HG03565 (cell line): Measurements from ENCODE around the gene PLEKHA5.

Source experiments
- ATAC-seq: cut with Tn5 transposase; IDR thresholded peaks from one replicate; pipeline ENCODE4 v1.9.1; 2021; ENCODE audit warnings: mild to moderate bottlenecking, moderate library complexity; ENCODE audit not compliant: unreplicated experiment

Gene PLEKHA5

DNA sequence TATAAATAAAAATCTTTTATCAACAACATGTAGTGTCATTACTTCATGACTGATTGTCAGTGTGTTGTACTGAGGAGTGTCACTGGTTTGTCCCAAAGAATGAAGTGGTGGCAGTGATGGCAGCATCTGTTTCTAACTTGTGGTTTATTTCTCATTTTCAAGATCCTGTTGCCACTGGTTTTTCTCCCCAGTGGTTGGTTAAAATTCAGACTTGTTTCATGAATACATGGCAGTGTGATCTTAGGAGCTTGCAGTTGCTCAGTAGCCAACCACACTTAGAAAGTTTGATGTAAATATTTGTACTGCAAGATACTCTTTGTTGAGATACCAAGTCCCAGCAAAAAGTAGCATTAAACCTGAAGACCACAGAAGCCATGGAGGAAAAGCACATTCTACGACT is 69.8 kb downstream of the PLEKHA5 start:
- ATAC-seq: no peak

GRCh38 chr12:19200261-19200660 is 70.7 kb downstream of the PLEKHA5 start:
- ATAC-seq: no peak

- ATAC-seq: no peak
Measured at GRCh38 chr12:19201661-19202060, 72.1 kb downstream of the PLEKHA5 start.

DNA sequence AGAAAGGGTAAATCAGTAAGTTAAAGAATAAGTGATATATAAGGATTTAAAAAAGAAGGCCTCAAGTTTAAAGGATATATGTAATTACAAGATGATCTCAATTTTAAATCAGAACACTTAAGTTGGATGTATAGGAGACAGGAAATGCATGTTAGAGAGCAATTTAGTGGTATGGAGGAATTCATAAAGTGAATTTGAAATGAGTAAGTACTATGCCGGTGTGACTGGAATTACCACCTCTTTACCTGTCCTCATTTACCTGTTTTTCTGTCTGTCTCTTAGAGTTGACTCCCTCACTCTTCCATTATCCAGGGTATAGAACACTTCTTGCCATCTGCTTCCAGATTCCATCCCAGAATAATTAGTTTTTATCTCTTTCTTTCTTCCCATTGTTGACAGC is 73.5 kb downstream of the PLEKHA5 start:
- no peak for ATAC-seq

DNA sequence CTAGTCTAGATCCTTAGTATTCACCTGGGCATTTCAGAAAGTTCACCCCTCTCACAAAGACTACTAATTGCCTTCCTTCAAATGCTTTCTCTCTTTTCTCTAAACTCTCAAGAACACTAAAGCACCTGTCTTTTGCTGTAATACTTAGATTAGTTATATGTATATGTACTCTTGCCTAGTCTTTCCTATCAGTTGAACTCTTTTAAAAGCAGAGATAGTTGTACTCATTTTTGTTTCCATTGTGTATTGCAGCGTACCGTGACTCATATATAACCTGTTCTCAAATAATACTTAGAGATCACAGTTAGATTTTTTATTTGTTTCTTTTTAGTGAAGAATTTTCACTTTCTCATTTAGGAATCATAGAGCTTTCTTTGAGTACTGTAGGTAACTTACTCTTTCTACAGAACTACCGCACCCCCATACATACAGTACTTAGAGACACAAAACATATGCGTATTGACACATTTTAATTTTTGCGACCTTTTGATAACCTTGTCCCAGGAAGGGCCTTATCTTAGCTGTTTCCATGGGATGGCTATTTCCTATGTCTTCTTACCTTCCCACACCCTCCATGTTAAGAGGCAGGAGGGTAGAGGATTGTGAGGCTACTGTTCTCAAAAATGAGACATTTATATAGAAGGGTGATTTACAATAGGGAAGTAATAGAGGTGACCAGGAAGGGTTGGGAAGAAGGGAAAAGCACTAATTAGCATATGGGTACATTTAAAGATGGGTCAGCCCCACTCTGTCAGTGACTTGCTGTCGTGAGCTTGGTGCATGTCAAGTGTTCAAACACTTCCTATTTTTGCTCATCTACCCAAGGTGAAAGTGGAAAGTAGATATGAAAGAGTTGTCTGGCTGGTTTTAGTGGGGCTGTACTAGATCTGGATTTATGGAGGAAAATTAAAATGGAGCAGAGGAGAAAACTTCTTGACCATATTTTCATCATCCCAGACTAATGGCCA is 74.3 kb downstream of the PLEKHA5 start:
- no peak for ATAC-seq

DNA sequence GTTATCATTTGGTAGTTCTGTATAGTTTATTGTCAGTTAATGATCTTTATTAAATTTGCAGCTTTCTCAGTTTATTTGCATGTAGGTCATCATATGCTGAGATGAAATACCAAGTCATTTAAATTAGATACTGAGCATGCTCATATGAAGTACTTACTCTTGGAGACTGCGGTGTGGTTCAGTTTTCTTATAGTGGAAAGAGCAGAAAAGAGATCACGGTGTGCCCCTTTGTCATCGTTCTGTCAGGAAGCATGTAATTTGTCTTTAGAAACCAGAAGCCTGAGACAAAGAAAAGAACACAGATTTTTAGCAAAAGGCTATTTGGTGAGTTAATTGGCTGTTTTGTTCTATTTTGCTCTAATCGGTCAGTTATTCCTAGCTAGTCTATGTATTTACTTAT is 75.6 kb downstream of the PLEKHA5 start:
- no peak for ATAC-seq

DNA sequence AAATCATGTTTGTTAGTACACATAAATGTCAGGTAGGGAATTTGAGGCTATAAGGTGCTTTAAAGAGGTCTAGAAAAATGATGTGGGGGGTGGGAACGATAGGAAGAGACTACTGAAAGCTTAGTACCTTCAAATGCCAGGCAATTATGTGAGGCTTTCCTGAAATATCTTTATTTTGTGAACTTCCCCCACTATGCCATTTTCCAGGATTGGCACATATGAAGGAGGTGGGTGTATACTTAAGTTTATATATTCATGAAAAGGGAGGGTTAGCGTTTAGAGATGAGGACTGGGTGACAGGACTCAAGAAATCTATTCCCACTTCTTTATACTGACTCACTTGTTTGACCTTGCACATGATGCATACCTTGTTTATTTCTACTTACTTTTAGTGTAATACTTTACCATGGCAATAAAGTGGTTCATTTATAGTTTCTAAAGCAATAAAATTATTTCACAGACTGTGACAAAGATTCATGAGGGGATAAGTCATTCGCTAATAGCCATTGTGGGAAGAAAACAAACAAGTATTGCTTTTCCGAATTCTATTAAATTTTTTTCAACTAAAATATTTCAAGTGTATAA is 77.1 kb downstream of the PLEKHA5 start:
- ATAC-seq: no peak

DNA sequence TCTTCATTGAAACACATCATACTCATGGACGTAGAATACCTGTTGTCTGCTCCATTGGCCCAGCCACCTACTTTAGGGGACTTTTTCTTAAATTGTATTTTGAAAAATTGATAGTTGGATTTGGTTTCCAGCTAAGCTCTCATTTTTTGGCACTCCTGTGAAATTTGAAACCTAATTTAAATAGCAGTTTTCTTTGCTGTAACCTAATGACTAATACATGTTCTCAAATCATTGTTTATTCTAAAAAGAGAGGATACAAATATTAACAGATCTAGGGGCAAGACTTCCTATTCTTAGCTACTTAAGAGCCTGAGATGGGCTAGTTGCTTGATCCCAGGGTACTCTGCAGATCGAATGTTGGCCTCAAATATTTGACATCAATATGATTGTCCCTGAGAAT is 78.9 kb downstream of the PLEKHA5 start:
- ATAC-seq: no peak

GRCh38 chr12:19209661-19210060 is 80.1 kb downstream of the PLEKHA5 start:
- ATAC-seq: no peak

DNA sequence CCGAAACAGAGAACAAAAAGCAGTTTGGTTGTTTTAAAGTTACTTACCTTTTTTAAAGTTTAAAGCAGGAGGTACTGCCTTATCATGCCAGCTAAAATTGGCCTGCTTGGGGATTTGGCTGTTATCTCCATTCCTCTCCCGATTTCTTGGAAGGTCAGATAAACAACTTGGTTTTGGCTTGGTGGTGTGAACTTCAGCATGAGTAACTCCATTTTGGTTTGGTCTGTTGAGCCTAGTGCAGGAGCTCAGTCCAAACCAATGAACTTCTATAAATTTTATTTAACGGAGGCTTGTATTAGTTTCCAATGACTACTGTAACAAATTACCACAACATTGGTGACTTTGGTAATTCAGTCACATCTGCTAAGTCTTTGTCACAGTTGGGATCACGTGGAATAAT is 82.3 kb downstream of the PLEKHA5 start:
- ATAC-seq: no peak

DNA sequence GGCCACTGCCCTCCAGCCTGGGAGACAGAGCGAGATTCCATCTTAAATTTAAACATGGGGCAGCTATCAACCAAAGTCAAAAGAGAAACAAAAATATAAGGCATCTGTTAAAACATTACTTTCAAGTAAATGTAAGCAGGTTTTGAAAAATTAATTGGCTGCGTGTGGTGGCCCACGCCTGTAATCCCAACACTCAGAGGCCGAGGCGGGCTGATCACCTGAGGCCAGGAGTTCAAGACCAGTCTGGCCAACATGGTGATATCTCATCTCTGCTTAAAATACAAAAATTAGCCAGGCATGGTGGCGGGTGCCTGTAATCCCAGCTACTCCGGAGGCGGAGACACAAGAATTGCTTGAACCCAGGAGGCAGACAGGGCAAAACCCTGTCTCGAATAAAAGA is 82.7 kb downstream of the PLEKHA5 start:
- no peak for ATAC-seq

- no peak for ATAC-seq
Measured at GRCh38 chr12:19214020-19214419, 84.5 kb downstream of the PLEKHA5 start.

DNA sequence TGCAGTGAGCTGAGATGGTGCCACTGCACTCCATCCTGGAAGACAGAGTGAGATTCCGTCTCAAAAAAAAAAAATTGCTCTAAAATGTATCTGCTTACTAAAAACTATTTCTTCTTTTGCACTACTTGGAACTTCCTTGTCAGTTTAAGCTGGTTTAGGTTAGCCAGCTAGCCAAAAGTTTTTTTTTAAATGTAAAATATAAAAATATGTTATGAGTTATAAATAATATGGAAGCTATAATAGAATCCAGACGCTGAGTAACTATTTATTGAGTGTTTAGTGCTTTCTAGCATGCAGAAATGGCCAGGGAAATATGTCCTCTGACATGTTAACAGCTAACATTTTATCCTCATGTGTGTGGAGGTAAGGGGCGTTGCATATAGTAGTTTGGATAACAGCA is 85.6 kb downstream of the PLEKHA5 start:
- no peak for ATAC-seq

- ATAC-seq: no peak
Measured at GRCh38 chr12:19217446-19217845, 87.9 kb downstream of the PLEKHA5 start.

DNA sequence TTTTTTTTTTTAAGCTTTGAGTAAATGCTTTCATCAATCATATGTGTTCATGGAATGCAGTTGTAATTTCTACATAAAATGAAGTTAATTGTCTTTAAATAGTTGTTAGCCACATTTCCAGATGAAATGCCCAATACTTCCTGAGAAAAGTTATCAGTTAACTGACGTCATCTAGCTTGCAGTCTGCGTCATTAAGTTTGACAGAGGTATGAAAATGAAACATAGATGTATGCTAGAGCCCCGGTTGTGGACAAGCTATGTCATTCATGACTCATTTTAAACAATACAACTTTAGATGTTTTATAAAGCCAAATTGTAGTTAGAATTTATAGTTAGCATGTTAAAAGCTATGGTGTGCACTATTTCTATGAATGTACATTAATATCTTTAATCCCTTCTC is 90.7 kb downstream of the PLEKHA5 start:
- no peak for ATAC-seq

- ATAC-seq: no peak
Measured at GRCh38 chr12:19220852-19221466, 91.4 kb downstream of the PLEKHA5 start.

DNA sequence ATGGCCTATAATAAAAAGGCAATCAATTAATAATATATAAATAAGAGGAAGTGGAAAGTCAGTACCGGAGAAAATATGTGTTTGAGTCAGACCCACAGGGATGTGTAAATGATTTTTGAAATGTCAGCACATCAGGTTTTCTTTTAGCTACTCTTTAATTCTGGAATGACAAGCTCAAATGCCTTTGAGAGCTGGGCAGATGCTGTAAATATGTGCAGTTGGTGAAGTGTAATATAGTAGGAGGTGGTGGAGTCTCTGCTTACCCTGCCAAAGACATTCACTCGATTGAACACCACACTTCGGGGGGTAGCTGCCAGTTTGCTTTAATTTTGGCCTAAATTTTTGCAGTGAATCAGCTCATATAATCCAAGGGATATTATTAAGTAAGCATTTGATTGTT is 93.0 kb downstream of the PLEKHA5 start:
- no peak for ATAC-seq

DNA sequence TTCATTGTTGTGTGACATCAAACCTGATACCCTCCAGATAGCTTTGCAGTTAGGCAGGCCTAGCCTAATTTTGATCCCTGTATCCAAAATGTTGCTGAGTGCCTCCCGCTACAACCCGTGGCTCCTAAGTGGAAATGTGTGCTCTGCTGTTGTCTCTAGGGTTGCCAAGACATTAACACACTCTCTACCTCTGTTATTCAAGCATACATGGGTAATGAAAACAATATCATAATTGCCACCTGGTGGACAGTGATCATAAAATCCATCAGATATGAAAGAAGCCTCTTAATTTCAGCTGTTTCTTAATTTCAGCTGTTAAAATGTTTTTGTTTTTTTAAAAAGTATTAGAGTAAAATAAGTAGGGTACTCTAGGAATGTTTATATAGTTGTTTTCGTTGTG is 93.5 kb downstream of the PLEKHA5 start:
- ATAC-seq: no peak

DNA sequence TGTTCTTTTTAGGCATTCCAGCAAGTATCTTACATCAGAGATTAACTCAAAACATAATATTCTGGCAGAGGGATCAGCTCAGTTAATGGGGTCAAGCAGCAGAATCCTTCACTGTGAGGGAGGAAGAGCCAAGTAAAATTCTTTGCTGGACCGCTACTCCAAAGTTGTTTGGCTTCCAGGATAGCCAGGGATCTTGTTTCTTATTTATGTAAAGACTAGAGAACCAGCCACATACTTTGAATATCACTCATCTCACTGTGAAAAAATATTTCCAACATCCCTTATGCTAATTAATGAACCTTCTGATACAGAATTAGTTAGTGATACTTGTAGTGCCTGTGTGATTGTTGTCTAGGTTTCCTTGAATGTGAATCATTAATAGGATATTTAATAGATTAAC is 94.2 kb downstream of the PLEKHA5 start:
- ATAC-seq: no peak

GRCh38 chr12:19224746-19225145 is 95.2 kb downstream of the PLEKHA5 start:
- no peak for ATAC-seq

DNA sequence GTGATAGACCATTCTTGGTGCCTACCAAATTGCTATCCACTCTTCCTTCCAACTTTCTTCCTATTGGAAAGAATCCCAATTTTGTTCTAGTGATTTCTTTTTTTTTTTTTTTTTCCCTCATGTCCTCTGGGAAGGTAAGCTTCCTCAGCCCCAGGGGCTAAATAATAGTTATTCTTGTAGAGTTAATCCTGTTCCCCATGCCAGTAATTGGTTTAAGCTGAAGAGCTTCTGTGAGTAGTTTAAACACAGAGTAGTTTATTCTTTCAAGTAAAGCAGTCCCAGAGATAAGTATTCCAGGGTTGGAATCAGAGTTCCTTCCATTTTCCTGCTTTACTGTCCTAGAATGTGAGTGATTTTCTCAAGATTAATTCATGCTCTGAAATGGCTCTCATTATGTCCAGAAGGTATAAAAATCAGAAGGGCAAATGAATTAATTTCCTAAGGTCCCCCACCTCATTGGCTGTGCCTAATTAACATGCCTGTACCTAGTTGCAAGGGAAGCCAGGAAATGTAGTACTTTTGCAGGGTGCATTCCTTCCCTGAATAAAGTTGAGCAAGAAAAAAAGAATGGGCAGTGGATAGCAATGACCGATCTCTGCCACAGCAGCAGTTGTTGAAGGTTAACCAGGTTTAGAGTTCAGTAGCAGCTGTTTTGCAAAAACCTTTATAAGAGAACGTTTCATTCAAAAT is 97.8 kb downstream of the PLEKHA5 start:
- no peak for ATAC-seq

DNA sequence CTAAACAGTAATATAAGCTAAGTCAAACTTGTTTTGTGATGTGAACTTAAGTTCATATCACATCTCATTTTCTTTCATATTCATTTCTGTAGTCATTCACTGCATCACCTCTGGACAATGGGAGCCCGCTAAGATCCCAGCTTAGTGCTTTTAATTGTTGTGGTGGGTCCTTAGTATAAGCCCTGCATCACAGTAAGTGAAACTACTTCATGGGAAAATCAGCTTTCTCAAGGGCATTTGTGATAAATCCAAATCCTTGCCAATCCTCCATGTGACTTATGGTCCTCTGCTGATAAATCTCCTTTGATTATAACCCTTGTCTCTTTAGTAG is 98.3 kb downstream of the PLEKHA5 start:
- ATAC-seq: no peak
